Stimulated activated naive CD8-positive, alpha-beta T cell treated with anti-CD3 and anti-CD28 coated beads, Interleukin-15, Interleukin-2, amounts not matched to agents 100 ng/mL and 50 ng/mL, for 24 hours (primary cell): Measurements from ENCODE around the gene PVALB.
"Not testable (repeated sequence)": the region's sequence is repeated elsewhere in the genome, so short reads cannot be mapped to it uniquely, and the experiment has no call there.

Experiments used
- H3K27ac Mint-ChIP-seq: one replicate; pipeline ENCODE4 v1.8.0; 2021; ENCODE audit warnings: mild to moderate bottlenecking, mixed read lengths
- H3K27me3 Mint-ChIP-seq: one replicate; pipeline ENCODE4 v1.8.0; 2021; ENCODE audit warnings: mixed read lengths
- H3K36me3 Mint-ChIP-seq: one replicate; pipeline ENCODE4 v1.8.0; 2021; ENCODE audit warnings: low read depth, mixed read lengths
- H3K4me1 Mint-ChIP-seq: one replicate; pipeline ENCODE4 v1.8.0; 2021; ENCODE audit warnings: low read depth, mixed read lengths
- H3K4me3 Mint-ChIP-seq: one replicate; pipeline ENCODE4 v1.8.0; 2021; ENCODE audit warnings: mild to moderate bottlenecking, mixed read lengths
- H3K9me3 Mint-ChIP-seq: one replicate; pipeline ENCODE4 v1.8.0; 2021; ENCODE audit warnings: mixed read lengths

The PVALB gene

DNA sequence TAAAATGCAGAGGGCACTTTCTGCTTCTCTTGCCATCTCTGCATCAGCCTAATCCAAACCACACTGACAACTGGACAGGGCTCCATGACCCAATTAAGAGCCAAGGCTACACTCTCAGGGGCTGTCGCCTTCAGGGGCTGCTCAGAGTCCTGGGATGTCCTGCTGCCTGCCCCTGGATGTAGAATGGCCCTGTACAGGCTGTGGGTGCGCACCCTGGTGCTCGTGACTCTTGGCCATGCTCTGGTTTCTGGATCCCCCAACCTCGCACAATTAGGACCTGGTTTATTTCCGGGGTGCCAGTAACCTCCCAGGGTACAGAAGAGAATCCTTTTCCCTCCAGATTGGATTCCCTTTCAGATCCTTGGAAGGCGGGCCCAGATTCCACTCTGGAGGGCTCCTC is 52.2 kb downstream of the PVALB start:
- H3K27me3 Mint-ChIP-seq, result no peaks in the 10 kb centered on the region
- H3K27ac Mint-ChIP-seq, result no peak overlapping the region
- peaks cover 5% of the 10 kb centered on the region for H3K36me3 Mint-ChIP-seq
- no peaks in the 10 kb centered on the region for H3K4me1 Mint-ChIP-seq
- H3K4me3 Mint-ChIP-seq, result no peak overlapping the region
- H3K9me3 Mint-ChIP-seq, result no peaks in the 10 kb centered on the region

DNA sequence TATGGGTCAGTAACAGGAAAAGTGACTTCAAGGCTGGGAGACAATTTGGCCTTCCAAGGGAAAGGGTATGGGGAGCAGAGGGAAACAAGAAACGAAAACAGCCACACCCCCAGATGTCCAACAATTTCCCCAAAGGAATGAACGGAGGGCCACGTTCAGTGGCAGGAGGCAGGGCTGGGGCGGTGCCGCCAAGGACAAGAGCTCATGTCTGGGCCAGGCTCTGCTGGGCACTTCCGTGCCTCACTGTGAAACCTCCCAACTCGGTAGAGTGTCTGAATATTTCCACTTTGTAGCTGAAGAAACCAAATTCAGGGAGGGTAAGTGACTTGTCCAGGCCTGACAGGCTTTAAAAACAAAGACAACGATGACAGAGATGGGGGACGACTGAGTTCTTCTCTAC is 52.8 kb downstream of the PVALB start:
- Mint-ChIP-seq H3K27me3 (no peaks in the 10 kb centered on the region), H3K27ac (no peak overlapping the region), H3K36me3 (peaks cover 5% of the 10 kb centered on the region), H3K4me1 (no peaks in the 10 kb centered on the region), H3K9me3 (no peaks in the 10 kb centered on the region), H3K4me3 (no peak overlapping the region)

DNA sequence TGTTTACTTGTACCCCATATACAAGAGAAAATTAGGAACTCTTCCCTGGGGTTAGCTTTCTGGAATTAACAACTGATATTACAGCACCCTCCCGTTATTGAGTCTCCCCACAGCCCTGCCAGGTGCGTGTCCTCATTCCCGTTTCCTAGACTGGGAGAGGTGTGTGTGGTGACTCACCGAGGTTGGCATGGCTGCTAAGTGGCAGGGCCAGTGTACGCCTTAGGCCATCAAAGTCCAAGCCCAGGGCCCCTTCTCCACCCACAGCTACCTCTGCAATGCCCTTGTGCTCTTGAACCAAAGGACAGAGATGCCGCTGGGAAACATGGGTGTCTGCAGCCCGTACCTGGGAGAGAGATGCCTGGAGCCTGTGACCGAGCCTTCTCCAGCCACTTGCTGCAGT is 53.3 kb downstream of the PVALB start:
- H3K4me3 Mint-ChIP-seq, result no peak overlapping the region
- H3K27ac Mint-ChIP-seq, result no peak overlapping the region
- H3K36me3 Mint-ChIP-seq, result peaks cover 5% of the 10 kb centered on the region
- no peaks in the 10 kb centered on the region for H3K27me3 Mint-ChIP-seq
- H3K9me3 Mint-ChIP-seq, result no peaks in the 10 kb centered on the region
- no peaks in the 10 kb centered on the region for H3K4me1 Mint-ChIP-seq

DNA sequence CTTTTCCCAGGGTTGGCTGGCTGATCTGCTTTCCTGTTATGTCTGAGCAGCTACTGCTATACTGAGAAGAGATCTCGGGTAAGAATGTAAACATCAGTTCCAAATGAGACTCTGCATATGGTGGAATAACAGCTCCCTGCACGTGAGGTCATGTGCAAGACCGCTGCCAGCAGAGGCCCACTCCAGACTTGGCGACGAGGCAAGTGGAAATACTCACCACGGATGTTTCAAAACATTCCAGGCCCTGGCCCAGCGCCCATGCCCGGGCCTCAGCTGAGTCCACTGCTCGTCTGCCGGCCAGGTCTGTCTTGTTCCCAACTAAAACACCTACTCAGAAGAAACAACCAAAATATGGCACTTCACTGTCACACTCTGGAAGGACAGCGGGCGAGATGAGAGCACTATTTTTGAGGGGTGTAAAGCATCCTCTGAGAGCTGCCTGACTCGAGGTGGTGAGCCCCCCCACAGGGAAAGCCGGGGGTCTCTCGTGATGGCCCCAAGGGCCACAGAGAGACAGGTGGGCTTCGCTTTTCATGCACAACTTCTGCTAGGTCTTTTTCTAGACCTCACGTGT is 54.1 kb downstream of the PVALB start:
- Mint-ChIP-seq H3K27ac (no peak overlapping the region), H3K27me3 (no peaks in the 10 kb centered on the region)

DNA sequence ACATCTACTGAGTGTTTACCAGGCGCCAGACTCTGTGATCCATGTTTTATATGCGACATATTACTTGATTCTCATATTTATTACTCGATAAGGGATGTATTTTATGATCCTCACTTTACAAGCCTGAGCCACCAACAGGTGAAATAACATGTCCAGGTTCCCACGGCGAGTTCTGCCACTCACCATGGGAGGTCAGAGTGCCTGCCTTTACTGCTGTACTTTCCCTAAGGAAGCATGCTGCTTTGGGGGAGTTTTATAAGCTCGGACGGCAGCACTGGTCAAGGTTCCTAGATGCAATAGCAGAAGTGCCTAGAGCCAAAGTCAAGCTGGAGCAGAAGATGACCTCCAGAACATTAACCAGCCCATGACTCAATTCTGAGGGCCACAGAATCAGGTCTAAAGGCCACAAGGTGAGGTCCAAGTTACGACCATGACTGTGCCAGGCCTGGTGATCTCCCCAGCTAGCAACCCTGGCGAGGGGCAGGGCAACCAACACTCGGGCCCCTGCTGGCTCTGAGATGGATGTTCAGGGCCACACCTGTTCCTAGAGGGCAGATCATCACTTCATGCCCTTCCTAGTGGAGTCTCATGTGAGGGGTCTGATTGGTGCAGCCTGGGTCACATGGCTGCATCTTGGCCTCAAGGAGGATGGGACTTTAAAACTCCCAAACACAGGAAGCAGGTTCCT is 55.1 kb downstream of the PVALB start:
- Mint-ChIP-seq H3K4me1 (no peaks in the 10 kb centered on the region), H3K9me3 (no peaks in the 10 kb centered on the region), H3K36me3 (peaks cover 5% of the 10 kb centered on the region), H3K27ac (no peak overlapping the region), H3K27me3 (no peaks in the 10 kb centered on the region), H3K4me3 (no peak overlapping the region)

More for the DNA sequence above, 54.1 kb downstream of the PVALB start:
- H3K4me3 Mint-ChIP-seq, result no peak overlapping the region
- no peaks in the 10 kb centered on the region for H3K4me1 Mint-ChIP-seq
- no peaks in the 10 kb centered on the region for H3K9me3 Mint-ChIP-seq
- peaks cover 5% of the 10 kb centered on the region for H3K36me3 Mint-ChIP-seq

DNA sequence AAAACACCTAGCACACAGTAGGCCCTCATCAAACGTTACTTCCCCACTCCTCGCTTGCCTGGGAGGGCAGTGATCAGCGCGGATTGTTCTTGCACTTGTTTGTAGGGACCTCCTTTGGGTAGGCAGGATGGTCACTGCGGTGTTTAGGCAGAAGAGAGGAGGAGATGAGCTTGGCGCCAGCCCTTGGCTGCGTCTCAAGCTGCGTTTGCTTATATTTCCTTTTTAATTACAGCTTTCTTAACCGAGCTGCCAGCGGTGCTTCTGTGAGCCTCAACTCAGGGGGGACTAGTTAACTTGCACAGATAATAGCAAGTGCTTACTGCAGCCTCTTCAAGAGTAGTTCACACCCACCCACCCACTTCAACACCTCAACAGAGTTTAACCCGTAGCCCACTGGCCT is 56.0 kb downstream of the PVALB start:
- no peak overlapping the region for H3K27ac Mint-ChIP-seq
- peaks cover 5% of the 10 kb centered on the region for H3K36me3 Mint-ChIP-seq
- no peaks in the 10 kb centered on the region for H3K9me3 Mint-ChIP-seq
- no peaks in the 10 kb centered on the region for H3K4me1 Mint-ChIP-seq
- no peaks in the 10 kb centered on the region for H3K27me3 Mint-ChIP-seq
- no peak overlapping the region for H3K4me3 Mint-ChIP-seq

DNA sequence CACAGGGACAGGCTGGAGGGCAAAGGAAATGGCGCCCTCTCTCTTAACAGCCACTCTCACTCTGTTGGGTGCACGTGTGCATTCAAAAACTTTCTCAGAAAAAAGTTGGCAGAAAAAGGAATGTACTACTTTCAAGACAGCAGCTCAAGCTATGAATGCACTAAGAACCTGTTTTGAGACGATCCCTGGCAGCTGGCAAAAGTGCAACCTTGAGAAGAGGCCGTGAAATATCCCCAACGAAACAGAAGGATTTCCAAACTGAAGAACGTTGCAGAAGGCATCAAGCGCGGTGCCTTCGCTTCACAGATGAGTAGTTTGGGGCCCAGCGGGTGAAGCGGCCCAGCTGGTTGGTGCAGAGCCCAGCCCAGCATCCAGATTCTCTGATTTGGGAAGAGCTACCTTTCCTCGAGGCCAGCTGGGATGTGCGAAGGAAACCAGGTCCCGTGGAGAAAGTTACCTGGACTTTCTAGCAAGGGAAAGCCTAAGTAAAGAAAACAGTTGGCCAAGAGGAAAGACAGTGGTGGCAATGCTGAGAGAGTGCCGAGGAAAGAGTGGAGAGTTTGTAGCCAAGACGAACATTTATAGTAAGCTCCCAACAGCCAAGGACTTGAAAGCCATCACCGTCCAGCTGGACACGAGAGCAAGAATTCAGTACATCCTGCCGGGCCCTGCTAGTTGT is 57.2 kb downstream of the PVALB start:
- no peaks in the 10 kb centered on the region for H3K9me3 Mint-ChIP-seq
- H3K27me3 Mint-ChIP-seq, result peaks cover 6% of the 10 kb centered on the region
- no peak overlapping the region for H3K27ac Mint-ChIP-seq
- H3K4me1 Mint-ChIP-seq, result no peaks in the 10 kb centered on the region
- H3K36me3 Mint-ChIP-seq, result peaks cover 5% of the 10 kb centered on the region
- no peak overlapping the region for H3K4me3 Mint-ChIP-seq

DNA sequence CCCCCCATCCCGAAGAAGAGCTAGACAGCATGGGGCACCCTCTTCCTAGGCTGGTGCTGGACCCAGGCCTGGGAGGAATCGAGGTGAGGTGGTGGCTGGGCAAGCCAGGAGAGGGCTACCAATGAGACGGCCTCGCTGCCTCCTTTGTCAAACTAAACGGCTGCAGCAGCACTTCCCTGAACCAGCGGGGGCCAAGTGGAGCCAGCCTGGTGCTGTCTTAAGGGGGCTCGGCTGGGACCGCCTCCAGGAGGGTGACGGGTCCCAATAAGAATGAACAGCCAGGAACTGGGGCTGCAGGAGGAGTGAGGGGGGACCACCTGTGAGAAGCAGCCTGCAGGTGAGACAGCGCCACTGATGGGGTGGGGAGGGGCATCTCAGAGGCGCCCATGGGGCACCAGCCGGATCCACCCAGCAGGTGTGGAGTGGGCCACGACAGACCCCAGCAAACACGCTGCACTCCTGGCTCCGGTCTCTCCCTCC is 58.0 kb downstream of the PVALB start:
- Mint-ChIP-seq H3K4me1 (no peaks in the 10 kb centered on the region), H3K9me3 (no peaks in the 10 kb centered on the region), H3K4me3 (no peak overlapping the region), H3K27me3 (peaks cover 6% of the 10 kb centered on the region), H3K36me3 (peaks cover 5% of the 10 kb centered on the region), H3K27ac (no peak overlapping the region)

DNA sequence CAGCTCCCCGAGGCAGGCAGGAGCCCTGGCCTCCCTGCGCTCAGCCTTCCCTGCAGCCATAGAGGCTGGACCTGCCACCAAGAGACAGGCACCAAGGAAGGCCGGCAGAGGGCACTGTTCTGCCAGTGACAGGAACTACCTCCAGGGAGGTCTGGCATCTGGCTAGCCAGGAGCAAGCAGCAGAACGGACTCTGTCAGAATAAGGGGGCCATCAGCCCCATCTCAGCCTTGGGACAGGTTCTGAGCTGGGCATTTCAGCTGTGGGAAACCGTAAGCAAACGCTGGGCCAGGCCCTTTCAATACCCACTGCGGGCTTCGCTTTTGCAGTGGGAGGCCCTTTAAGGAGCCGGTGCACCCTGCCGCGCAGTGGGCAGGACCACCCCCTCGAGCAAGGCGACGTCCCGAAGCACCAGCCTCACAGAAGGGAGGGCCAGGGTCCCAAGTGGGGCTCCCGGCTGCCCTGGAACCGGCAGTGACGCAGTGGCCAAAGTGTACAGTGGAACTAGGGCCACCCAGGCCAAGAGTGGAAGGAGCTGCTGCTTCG is 59.1 kb downstream of the PVALB start:
- Mint-ChIP-seq H3K27me3 (peaks cover 13% of the 10 kb centered on the region), H3K4me1 (no peaks in the 10 kb centered on the region), H3K9me3 (no peaks in the 10 kb centered on the region), H3K36me3 (peaks cover 2% of the 10 kb centered on the region), H3K27ac (no peak overlapping the region), H3K4me3 (no peak overlapping the region)

DNA sequence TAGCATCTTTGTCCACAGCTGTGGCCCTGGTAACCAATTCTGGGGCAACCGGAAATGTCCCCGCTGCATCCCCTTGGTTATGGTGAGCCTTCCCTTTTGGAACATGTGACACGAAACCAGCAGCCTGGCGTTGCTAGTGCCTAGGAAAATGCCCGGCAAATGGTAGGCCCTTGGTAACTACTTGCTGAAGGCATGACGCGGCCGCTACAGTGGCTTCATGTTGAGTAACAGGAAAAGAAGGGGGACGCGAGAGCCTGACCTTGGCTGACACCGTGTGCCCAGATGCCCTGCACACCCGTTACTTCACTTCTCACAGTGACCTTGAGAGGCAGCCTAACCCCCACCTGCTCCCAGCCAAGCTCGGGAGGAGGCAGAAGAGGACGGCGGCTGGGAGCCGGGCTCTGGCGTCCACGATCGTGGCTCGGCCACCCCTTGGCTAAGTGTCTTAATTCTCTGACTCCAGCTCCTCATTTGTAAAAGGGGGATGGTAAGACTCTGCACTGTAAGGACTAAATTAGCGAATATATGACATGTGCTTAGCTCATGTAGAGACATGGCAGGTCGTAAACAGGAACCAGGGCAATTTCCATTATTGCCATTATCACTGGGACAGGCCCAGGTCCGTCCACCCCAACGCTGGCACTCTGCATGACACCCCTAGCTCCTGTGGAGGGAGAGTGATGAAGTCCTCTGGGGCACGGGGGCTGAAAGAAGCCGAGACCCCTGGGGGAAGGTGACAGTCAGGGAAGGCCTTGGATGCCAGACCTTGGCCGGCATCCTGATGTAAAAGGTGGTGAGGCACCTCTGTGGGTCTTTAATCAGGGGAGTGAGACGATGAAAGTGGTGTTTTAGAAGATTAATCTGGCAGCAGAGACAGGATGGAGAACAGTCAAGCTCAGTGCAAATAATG is 59.8 kb downstream of the PVALB start:
- Mint-ChIP-seq H3K36me3 (no peaks in the 10 kb centered on the region), H3K27me3 (peaks cover 19% of the 10 kb centered on the region), H3K4me3 (no peak overlapping the region), H3K27ac (no peak overlapping the region), H3K9me3 (no peaks in the 10 kb centered on the region), H3K4me1 (no peaks in the 10 kb centered on the region)

DNA sequence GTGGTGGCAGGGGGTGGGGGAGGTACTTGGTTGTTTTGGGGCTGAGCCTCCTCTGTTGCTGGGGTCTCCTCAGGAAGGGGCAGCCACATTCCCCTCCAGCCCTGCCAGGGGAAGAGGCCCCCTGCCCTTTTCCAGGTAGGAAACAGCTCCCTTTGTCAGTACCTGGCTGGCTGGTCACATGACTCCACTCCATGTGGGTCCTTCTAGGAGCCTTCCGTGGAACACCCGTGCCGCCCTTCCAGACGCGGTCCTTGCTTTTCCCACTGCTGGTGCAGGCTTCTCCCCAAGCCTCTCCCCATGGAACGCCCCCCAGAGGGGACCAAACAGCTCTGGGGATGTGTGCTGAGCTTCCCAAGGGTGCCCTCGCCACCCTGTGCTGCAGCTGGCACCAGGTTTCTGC is 60.8 kb downstream of the PVALB start:
- Mint-ChIP-seq H3K9me3 (no peaks in the 10 kb centered on the region), H3K4me1 (no peaks in the 10 kb centered on the region), H3K27me3 (peaks cover 19% of the 10 kb centered on the region), H3K27ac (no peak overlapping the region), H3K36me3 (no peaks in the 10 kb centered on the region), H3K4me3 (no peak overlapping the region)

DNA sequence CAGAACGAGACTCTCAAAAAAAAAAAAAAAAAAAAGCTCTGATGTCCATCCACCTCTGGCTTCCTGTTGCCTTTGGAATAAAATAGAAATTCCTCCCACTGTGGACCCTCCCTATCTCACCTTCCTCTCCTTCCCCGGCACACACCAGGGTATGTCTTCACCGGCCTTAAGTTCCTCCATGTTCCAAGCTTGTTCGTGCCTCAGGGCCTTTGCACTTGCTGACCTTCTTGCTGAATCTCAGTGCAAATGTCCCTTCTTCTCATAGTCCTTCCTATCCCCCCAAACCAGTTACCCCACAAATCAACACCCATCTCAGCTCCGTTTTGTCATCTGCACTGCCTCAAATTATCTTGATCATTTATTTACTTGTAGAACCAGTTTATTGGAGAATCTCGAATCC is 61.5 kb downstream of the PVALB start:
- H3K4me3 Mint-ChIP-seq, result no peak overlapping the region
- no peaks in the 10 kb centered on the region for H3K4me1 Mint-ChIP-seq
- no peaks in the 10 kb centered on the region for H3K36me3 Mint-ChIP-seq
- no peak overlapping the region for H3K27ac Mint-ChIP-seq
- H3K9me3 Mint-ChIP-seq, result no peaks in the 10 kb centered on the region
- peaks cover 19% of the 10 kb centered on the region for H3K27me3 Mint-ChIP-seq

DNA sequence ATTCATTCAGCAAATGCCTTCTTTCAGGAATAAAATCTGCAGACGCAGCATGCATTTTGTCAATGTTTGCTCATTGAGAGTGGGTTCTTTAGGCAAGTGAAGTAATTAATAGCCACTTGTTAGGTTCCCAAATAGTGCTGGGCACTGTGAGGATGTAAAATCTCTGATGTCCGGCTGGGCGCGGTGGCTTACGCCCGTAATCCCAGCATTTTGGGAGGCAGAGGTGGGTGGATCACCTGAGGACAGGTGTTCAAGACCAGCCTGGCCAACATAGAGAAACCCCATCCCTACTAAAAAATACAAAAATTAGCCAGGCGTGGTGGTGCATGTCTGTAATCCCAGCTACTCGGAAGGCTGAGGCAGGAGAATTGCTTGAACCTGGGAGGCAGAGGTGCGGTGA is 62.0 kb downstream of the PVALB start:
- H3K36me3 Mint-ChIP-seq, H3K27ac Mint-ChIP-seq, H3K4me1 Mint-ChIP-seq, H3K4me3 Mint-ChIP-seq, H3K9me3 Mint-ChIP-seq: not testable (repeated sequence)
- peaks cover 19% of the 10 kb centered on the region for H3K27me3 Mint-ChIP-seq

DNA sequence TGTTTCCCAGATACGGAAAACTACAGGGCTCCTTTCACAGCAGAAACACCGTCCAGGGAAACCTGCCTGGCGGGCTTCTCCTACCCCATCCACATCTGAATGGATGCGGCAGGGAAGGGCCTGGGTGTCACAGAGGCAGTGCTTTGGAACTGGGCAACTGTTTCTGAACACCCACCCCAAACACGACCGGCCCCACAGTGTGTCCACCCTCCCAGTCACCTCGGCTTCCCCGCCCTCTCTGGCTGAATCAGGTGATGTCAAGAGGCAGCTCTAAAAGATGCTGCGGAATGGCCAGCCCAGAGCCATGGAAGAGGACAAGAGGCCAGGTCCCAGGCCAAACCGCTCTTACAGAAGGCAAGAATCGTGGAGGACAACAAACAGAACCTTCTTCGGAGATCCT is 62.9 kb downstream of the PVALB start:
- H3K27me3 Mint-ChIP-seq, result peaks cover 19% of the 10 kb centered on the region
- no peaks in the 10 kb centered on the region for H3K9me3 Mint-ChIP-seq
- no peak overlapping the region for H3K4me3 Mint-ChIP-seq
- no peak overlapping the region for H3K27ac Mint-ChIP-seq
- H3K36me3 Mint-ChIP-seq, result no peaks in the 10 kb centered on the region
- H3K4me1 Mint-ChIP-seq, result no peaks in the 10 kb centered on the region
